ENCODE data around the gene SERPINA4. TPM values are rescaled to one million over a fixed set of nuclear protein-coding genes. Genes with fewer than 3 reads are reported as not detected.

The SERPINA4 gene
- total RNA-seq, 4 donors from 2014 or later: not detected

DNA sequence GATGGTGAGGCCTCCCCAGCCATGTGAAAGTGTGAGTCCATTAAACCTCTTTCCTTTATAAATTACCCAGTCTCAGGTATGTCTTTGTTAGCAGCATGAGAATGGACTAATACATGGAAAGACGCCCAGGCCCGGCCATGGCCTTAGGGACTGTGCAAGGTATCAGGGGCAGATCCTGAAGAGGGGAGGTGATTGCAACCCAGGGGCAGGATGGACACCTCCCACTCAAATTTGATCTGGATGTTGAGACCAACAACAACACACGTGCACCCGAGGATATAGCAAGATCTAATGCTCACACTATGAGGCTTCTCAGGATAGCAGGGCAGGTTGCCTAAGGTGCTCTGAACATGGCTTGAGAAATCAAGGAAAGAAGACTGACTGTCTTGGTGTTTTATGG, 13.5 kb upstream of the SERPINA4 start:
- H3K4me3 ChIP-seq: no peak overlapping the region
- WGBS: 57% methylated on average over 4 of the region's 4 CpGs
- H3K27ac ChIP-seq: no peak overlapping the region
- H3K27me3 ChIP-seq: no peaks in the 10 kb centered on the region
- H3K4me1 ChIP-seq: peaks cover 19% of the 10 kb centered on the region
- TF ChIP-seq EP300 (IDR thresholded peaks at IDR 0.05): no peak
- TF ChIP-seq POLR2A (IDR thresholded peaks at IDR 0.05): no peak
- no peak for TF ChIP-seq POLR2AphosphoS5 (IDR thresholded peaks at IDR 0.05)
- no peak for TF ChIP-seq CTCF (IDR thresholded peaks at IDR 0.05)
- no peak for DNase-seq (ENCODE audit: low spot score in 2 of 2)
- H3K36me3 ChIP-seq: no peaks in the 10 kb centered on the region
- H3K9me3 ChIP-seq: no peaks in the 10 kb centered on the region

GRCh38 chr14:94548131-94548998, 12.9 kb upstream of the SERPINA4 start:
- no peaks in the 10 kb centered on the region for H3K27me3 ChIP-seq
- no peaks in the 10 kb centered on the region for H3K9me3 ChIP-seq
- no peak for TF ChIP-seq EP300 (IDR thresholded peaks at IDR 0.05)
- no peak for TF ChIP-seq CTCF (IDR thresholded peaks at IDR 0.05)
- no peak for TF ChIP-seq POLR2A (IDR thresholded peaks at IDR 0.05)
- no peak for TF ChIP-seq POLR2AphosphoS5 (IDR thresholded peaks at IDR 0.05)
- 76% methylated on average over 11 of the region's 14 CpGs for WGBS
- no peaks in the 10 kb centered on the region for H3K36me3 ChIP-seq
- DNase-seq (ENCODE audit: low spot score in 2 of 2): no peak
- peaks cover 14% of the 10 kb centered on the region for H3K4me1 ChIP-seq
- H3K27ac ChIP-seq: no peak overlapping the region
- H3K4me3 ChIP-seq: no peak overlapping the region

GRCh38 chr14:94548999-94549985, 11.9 kb upstream of the SERPINA4 start:
- TF ChIP-seq POLR2AphosphoS5 (IDR thresholded peaks at IDR 0.05) (no peak), CTCF (IDR thresholded peaks at IDR 0.05) (peak; percentile 66 to 92)
- Histone ChIP-seq H3K36me3 (no peaks in the 10 kb centered on the region), H3K4me3 (no peak overlapping the region), H3K27ac (no peak overlapping the region), H3K27me3 (no peaks in the 10 kb centered on the region), H3K4me1 (peaks cover 10% of the 10 kb centered on the region), H3K9me3 (no peaks in the 10 kb centered on the region)
- DNase-seq (ENCODE audit: low spot score in 2 of 2): no peak
- 28% methylated on average over 24 of the region's 24 CpGs for WGBS

GRCh38 chr14:94550041-94550440, 11.2 kb upstream of the SERPINA4 start:
- no peaks in the 10 kb centered on the region for H3K9me3 ChIP-seq
- H3K4me3 ChIP-seq: no peak overlapping the region
- H3K36me3 ChIP-seq: no peaks in the 10 kb centered on the region
- no peaks in the 10 kb centered on the region for H3K27me3 ChIP-seq
- WGBS: 90% methylated on average over 8 of the region's 8 CpGs
- DNase-seq (ENCODE audit: low spot score in 2 of 2): no peak
- H3K4me1 ChIP-seq: peaks cover 10% of the 10 kb centered on the region
- H3K27ac ChIP-seq: no peak overlapping the region
- TF ChIP-seq CTCF (IDR thresholded peaks at IDR 0.05) (no peak), EP300 (IDR thresholded peaks at IDR 0.05) (no peak), POLR2AphosphoS5 (IDR thresholded peaks at IDR 0.05) (no peak), POLR2A (IDR thresholded peaks at IDR 0.05) (no peak)

DNA sequence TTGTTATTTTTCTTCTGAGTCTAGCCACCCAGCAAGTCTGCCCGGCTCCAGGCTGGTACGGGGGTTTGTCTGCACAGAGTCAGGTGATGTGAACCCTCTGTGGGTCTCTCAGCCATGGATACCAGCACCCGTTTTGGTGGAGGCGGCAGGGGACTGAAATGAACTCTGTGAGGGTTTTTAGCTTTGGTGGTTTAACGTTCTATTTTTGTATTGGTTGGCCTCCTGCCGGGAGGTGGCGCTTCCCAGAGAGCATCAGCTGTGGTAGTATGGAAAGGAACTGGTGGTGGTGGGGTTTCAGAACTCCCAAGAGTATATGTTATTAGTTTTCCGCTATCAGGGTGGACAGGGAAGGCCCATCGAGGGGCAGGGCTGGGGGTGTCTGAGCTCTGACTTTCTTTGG, 5.3 kb upstream of the SERPINA4 start:
- Histone ChIP-seq H3K9me3 (no peaks in the 10 kb centered on the region), H3K4me3 (no peak overlapping the region), H3K27ac (no peak overlapping the region), H3K27me3 (no peaks in the 10 kb centered on the region), H3K36me3 (no peaks in the 10 kb centered on the region), H3K4me1 (no peaks in the 10 kb centered on the region)
- TF ChIP-seq EP300 (IDR thresholded peaks at IDR 0.05) (no peak), POLR2A (IDR thresholded peaks at IDR 0.05) (no peak), POLR2AphosphoS5 (IDR thresholded peaks at IDR 0.05) (no peak), CTCF (IDR thresholded peaks at IDR 0.05) (no peak)
- WGBS: 93% methylated on average over 9 of the region's 9 CpGs
- peak in 1 of 2 donors; percentile 61 for DNase-seq (ENCODE audit: low spot score in 2 of 2)

Measured in suprapubic skin (tissue), 4 donors.